22Rv1 (cell line): Measurements from ENCODE around the gene E2F8.

Source experiments
- H3K27ac ChIP-seq: fragments of 450-650 bp; 2 replicates; pipeline ENCODE4 v1.5.1; 2017
- CTCF ChIP-seq: fragments of 450-650 bp; IDR thresholded peaks from 2 replicates; pipeline ENCODE4 v1.5.1; 2017; ENCODE audit warnings: mild to moderate bottlenecking
- ZFX ChIP-seq: fragments of 450-650 bp; IDR thresholded peaks from 2 replicates; pipeline ENCODE4 v1.6.1; 2017; ENCODE audit warnings: antibody characterized with exemption, borderline replicate concordance

Gene E2F8

GRCh38 chr11:19246816-19247215 lies 6.1 kb upstream of the E2F8 start:
- no peak overlapping the region for H3K27ac ChIP-seq
- TF ChIP-seq CTCF = no peak
- TF ChIP-seq ZFX = no peak

- no peak overlapping the region for H3K27ac ChIP-seq
- TF ChIP-seq ZFX (no peak), CTCF (no peak)
Observed at GRCh38 chr11:19245351-19245750, 4.6 kb upstream of the E2F8 start.

- no peak overlapping the region for H3K27ac ChIP-seq
- TF ChIP-seq ZFX (no peak), CTCF (no peak)
Observed at GRCh38 chr11:19244621-19245020, 3.9 kb upstream of the E2F8 start.

- TF ChIP-seq CTCF (no peak), ZFX (no peak)
- H3K27ac ChIP-seq = no peak overlapping the region
Observed at GRCh38 chr11:19244084-19244483, 3.3 kb upstream of the E2F8 start.

- H3K27ac ChIP-seq = no peak overlapping the region
- TF ChIP-seq ZFX (no peak), CTCF (no peak)
Observed at GRCh38 chr11:19243613-19244012, 2.9 kb upstream of the E2F8 start.

GRCh38 chr11:19243143-19243542 lies 2.4 kb upstream of the E2F8 start:
- H3K27ac ChIP-seq = no peak overlapping the region
- no peak for TF ChIP-seq ZFX
- no peak for TF ChIP-seq CTCF

GRCh38 chr11:19242179-19242932 lies 1.6 kb upstream of the E2F8 start:
- TF ChIP-seq ZFX (no peak), CTCF (no peak)
- H3K27ac ChIP-seq = peak overlapping the region; percentile 82; the same call in 1 of the 2 replicates
